Upper lobe of left lung (tissue), 6 donors: ENCODE data around the gene CNTFR. TPM values are rescaled to one million over a fixed set of nuclear protein-coding genes. Genes with fewer than 3 reads are reported as not detected.

Source experiments
- ATAC-seq, 2 donors: fragments of 200-7000 bp; cut with Tn5 transposase; one replicate each; pipeline ENCODE4 v1.9.1; 2022; ENCODE audit warnings: mild to moderate bottlenecking in 2 of 2, moderate library complexity in 2 of 2; ENCODE audit not compliant: low FRiP score in 2 of 2
- DNase-seq, 2 donors: peaks; one replicate each; pipeline ENCODE4 v3.0.0-alpha.2; 2019 to 2020
- H3K27ac ChIP-seq, 4 donors: fragments of 200-600 bp; sonication (generic); one replicate each; pipeline ENCODE4 v1.5.1; 2016 to 2019
- H3K27me3 ChIP-seq, 4 donors: fragments of 200-600 bp; sonication (generic); one replicate each; pipeline ENCODE4 v1.5.1; 2017 to 2019
- H3K36me3 ChIP-seq, 4 donors: fragments of 200-600 bp; sonication (generic); one replicate each; pipeline ENCODE4 v1.5.1; 2016 to 2019
- H3K4me1 ChIP-seq, 4 donors: fragments of 200-600 bp; sonication (generic); one replicate each; pipeline ENCODE4 v1.5.1; 2018 to 2019
- H3K4me3 ChIP-seq, 4 donors: fragments of 200-600 bp; sonication (generic); one replicate each; pipeline ENCODE4 v1.5.1; 2017 to 2019; ENCODE audit warnings: mild to moderate bottlenecking in 2 of 4, moderate library complexity in 1 of 4
- H3K9me3 ChIP-seq, 4 donors: fragments of 200-600 bp; sonication (generic); one replicate each; pipeline ENCODE4 v1.5.1; 2018 to 2019
- EP300 ChIP-seq, 4 donors: sonication (generic); formaldehyde crosslinking; IDR thresholded peaks; one replicate each; pipeline ENCODE4 v1.5.1; 2017; ENCODE audit warnings: antibody characterized with exemption in 4 of 4, control low read depth in 2 of 4
- POLR2A ChIP-seq, 4 donors: fragments of 450-650 bp; IDR thresholded peaks; one replicate each; pipeline ENCODE4 v1.5.1; 2016 to 2017; ENCODE audit warnings: antibody characterized with exemption in 4 of 4, mild to moderate bottlenecking in 2 of 4
- POLR2AphosphoS5 ChIP-seq, 2 donors: sonication (generic); formaldehyde crosslinking; IDR thresholded peaks; one replicate each; pipeline ENCODE4 v1.5.1; 2017; ENCODE audit warnings: antibody characterized with exemption in 2 of 2
- WGBS, 2 donors: methylation state at CpG; one replicate each; pipeline ENCODE4 v1.1.5; 2017 to 2018; 5-methylcytosine and 5-hydroxymethylcytosine counted together
- total RNA-seq, 6 donors: library from RNA; depleted of rRNA in 4 of 6; stranded (reverse); fragments of >200 nt in 4 of 6; gene quantifications; one replicate each; pipeline versions ENCODE4 v1.1.0 to v1.2.1, GENCODE V29; 2016 to 2021
- TF ChIP-seq, protein P1 (sequence below), 6 experiments: fragments of 450-650 bp in 4 of 6; fragments of 200-600 bp in 2 of 6; sonication (generic) in 2 of 6; IDR thresholded peaks; one replicate each; pipeline ENCODE4 v1.5.1; 2016 to 2019; ENCODE audit warnings: antibody characterized with exemption in 6 of 6
- donor health status: DM: no; HTN: no; CAD: no; lungs with moderate emphysema.
- donor health status: DM: no; HTN: yes; CAD: no; lungs with severe emphysema.

Gene CNTFR
- total RNA-seq, 6 donors from 2014 or later: 0.30 to 3.3 (median 0.69) TPM; not detected in 1

DNA sequence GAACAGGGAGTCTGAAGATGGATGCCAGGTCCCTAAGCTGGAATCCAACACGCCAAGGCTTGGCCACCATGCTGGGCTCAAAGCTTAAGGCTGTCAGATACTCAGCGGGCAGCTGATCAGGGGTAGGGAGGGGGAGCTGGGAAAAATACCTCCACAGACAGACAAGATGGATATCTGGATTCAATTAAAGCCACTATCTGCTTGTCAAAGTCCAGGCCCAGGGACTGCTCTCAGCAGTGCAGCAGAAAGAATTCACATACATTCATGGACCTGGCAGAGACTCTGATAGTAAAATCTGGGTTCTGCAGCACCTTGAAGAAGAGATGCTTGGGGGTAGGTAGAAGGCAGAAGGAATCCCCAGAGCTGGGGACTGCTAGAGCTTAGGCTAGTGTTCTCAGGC lies 25.6 kb upstream of the CNTFR start:
- H3K9me3 ChIP-seq: no peaks in the 10 kb centered on the region
- ATAC-seq (no peak), DNase-seq (no peak)
- peaks cover 7 to 49% (median 40%) of the 10 kb centered on the region in 4 donors for H3K36me3 ChIP-seq
- TF ChIP-seq POLR2AphosphoS5 (IDR thresholded peaks at IDR 0.05) (no peak), EP300 (IDR thresholded peaks at IDR 0.05) (no peak), POLR2A (IDR thresholded peaks at IDR 0.05) (no peak)
- TF ChIP-seq, protein P1, sequence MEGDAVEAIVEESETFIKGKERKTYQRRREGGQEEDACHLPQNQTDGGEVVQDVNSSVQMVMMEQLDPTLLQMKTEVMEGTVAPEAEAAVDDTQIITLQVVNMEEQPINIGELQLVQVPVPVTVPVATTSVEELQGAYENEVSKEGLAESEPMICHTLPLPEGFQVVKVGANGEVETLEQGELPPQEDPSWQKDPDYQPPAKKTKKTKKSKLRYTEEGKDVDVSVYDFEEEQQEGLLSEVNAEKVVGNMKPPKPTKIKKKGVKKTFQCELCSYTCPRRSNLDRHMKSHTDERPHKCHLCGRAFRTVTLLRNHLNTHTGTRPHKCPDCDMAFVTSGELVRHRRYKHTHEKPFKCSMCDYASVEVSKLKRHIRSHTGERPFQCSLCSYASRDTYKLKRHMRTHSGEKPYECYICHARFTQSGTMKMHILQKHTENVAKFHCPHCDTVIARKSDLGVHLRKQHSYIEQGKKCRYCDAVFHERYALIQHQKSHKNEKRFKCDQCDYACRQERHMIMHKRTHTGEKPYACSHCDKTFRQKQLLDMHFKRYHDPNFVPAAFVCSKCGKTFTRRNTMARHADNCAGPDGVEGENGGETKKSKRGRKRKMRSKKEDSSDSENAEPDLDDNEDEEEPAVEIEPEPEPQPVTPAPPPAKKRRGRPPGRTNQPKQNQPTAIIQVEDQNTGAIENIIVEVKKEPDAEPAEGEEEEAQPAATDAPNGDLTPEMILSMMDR (IDR thresholded peaks at IDR 0.05): no peak
- H3K27ac ChIP-seq: no peak overlapping the region
- no peak overlapping the region for H3K4me3 ChIP-seq
- H3K4me1 ChIP-seq: peaks cover 24 to 37% (median 27%) of the 10 kb centered on the region in 4 donors
- WGBS, 2 donors: 91% methylated on average over 2 of the region's 2 CpGs
- H3K27me3 ChIP-seq: no peaks in the 10 kb centered on the region

DNA sequence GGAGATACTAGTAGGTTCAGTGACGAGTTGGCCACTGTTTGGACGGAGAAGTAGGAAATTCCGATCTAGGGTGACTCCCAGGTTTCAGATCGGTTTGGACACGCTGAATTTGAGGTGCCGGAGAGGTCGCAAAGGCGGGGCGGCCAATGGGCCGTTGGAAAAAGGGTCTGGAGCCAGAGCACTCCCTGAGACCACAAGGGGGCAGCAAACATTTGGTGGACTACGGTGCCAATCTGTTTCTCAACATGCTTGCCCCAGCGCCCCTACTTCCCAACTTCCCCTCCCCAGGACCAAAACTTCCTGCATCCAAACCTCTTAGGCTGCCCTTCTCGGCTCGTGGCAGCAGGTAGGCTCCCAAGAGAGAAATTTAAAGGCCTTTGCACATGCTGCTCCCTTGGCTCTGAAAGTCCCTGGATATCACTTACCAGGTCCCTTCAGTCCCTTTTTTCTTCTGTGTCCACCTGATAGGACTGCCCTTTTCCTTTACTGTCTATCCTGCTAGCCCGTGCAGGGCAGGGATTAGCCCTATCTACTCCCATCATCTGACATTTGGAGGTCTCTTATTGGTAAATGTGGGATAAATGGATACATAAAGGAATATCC lies 23.4 kb upstream of the CNTFR start:
- Histone ChIP-seq H3K4me1 (peaks cover 13 to 27% (median 18%) of the 10 kb centered on the region in 4 donors), H3K27ac (peak overlapping the region; percentile 79 to 92 (median 90)), H3K9me3 (no peaks in the 10 kb centered on the region), H3K27me3 (no peaks in the 10 kb centered on the region), H3K4me3 (peak overlapping the region; percentile 25 to 71 (median 68)), H3K36me3 (peaks cover 7 to 43% (median 34%) of the 10 kb centered on the region in 4 donors)
- TF ChIP-seq, protein P1 (IDR thresholded peaks at IDR 0.05): peak; percentile 72 to 90 (median 81)
- TF ChIP-seq POLR2AphosphoS5 (IDR thresholded peaks at IDR 0.05): no peak
- 2 to 3% methylated on average over 15 of the region's 15 CpGs for WGBS, 2 donors
- peak in 1 of 2 donors; percentile 83 for DNase-seq
- peak; percentile 87 to 93 for ATAC-seq

DNA sequence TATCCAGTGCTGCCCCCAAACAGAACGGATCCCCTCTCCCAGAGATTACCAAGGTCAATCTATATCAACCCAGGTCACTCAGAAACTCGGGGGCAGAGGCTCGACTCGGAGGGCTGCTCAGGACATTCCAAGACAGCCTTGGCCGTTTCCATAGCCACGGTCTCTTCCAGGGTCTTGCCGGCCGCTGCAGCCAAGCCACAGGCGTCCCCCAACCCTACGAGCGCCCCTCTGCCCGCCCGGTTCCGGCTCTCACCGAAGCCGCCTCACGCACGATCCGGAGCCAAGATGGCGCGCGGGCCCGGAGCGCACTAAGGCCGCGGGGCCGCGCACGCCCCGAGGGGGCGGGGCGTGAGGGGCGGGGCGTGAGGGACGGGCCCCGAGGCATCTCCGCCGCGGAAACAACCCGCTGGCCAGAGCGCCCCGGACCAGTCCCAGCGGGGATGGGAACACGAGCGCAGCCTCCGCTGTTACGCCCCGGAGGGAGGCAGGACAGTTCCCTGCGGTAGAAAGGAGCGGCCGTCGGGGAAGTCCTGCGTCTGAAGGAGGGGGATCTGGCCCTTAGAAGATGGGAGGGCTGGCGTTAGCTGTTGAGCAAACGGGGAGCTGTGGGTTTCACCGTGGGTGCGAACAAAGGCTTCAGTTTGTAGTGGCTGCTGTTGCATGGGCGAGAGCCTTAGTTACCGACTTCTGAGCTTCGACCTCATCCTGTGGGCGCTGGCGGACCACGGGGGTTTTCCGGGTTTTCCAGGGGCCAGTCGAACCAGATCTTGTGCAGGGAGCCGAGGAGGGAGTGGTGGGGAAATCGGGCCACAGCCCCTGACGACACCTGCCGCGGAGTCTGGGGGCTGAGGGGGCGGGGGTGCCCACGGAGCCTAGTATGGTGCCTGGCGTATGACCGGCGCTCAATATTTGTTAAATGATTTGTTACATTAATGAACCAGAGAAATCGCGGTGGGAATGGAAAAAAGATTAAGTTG lies 22.6 kb upstream of the CNTFR start, which contains the start of gene RPP25L:
Gene RPP25L (minus strand): TSS at position 287 of the 977 bp plus-strand sequence. CDS start 801 bp downstream, outside the sequence.
- H3K27me3 ChIP-seq: no peaks in the 10 kb centered on the region
- ATAC-seq (peak; percentile 94 to 98), DNase-seq (peak; percentile 92 to 97)
- peaks cover 4 to 36% (median 26%) of the 10 kb centered on the region in 4 donors for H3K36me3 ChIP-seq
- H3K4me3 ChIP-seq: peak within 1 kb of the TSS; percentile 62 to 71 (median 68)
- peak within 1 kb of the TSS; percentile 79 to 92 (median 90) for H3K27ac ChIP-seq
- 0% methylated on average over 29 to 42 of the region's 77 CpGs for WGBS, 2 donors
- H3K9me3 ChIP-seq: no peaks in the 10 kb centered on the region
- H3K4me1 ChIP-seq: peaks cover 13 to 27% (median 18%) of the 10 kb centered on the region in 4 donors
- TF ChIP-seq POLR2A (IDR thresholded peaks at IDR 0.05) (peak in 3 of 4 donors; percentile 73 to 83 (median 79)), EP300 (IDR thresholded peaks at IDR 0.05) (no peak), POLR2AphosphoS5 (IDR thresholded peaks at IDR 0.05) (peak; percentile 65 to 96)
- TF ChIP-seq, protein P1 (IDR thresholded peaks at IDR 0.05): peak in 2 of 6 experiments; percentile 5 to 19

DNA sequence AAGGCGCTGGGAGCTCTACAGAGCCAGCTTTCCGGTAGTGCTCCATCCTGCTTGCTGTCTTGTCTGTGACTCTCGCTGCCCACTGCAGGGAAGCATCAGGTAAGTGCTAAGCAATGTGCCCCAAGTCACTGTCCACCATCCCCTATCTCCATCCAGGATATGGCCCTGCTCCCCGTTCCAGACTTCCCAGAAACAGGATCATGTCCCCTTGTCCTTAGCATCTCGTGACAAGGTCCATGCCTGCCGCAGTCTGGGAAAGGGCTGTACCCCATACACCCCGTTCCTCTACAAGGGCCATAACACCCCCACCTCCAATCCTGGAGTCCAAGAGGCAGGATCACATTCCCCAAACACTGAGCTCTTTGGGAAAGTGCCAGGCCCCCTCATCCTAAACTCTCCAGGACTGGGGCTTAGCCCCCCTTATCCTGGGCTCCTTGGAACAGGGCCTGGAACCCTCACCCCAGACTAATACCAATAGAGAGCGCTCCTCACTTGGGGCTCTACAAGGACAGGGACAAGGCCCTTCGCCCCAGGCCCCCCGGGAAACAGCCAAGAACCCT lies 21.8 kb upstream of the CNTFR start:
- TF ChIP-seq POLR2A (IDR thresholded peaks at IDR 0.05) (no peak), POLR2AphosphoS5 (IDR thresholded peaks at IDR 0.05) (no peak), EP300 (IDR thresholded peaks at IDR 0.05) (no peak)
- DNase-seq (no peak), ATAC-seq (peak in 1 of 2 donors; percentile 17)
- WGBS, 2 donors: 70 to 81% methylated on average over 7 to 9 of the region's 10 CpGs
- H3K4me1 ChIP-seq: peaks cover 13 to 27% (median 18%) of the 10 kb centered on the region in 4 donors
- H3K4me3 ChIP-seq: peak overlapping the region; percentile 62 to 71 (median 68)
- H3K27me3 ChIP-seq: no peaks in the 10 kb centered on the region
- H3K9me3 ChIP-seq: no peaks in the 10 kb centered on the region
- peak overlapping the region; percentile 79 to 92 (median 90) for H3K27ac ChIP-seq
- peaks cover 0 to 28% (median 19%) of the 10 kb centered on the region in 4 donors for H3K36me3 ChIP-seq
